GM12878 (cell line): ENCODE data around the gene ARSJ. TPM values are rescaled to one million over a fixed set of nuclear protein-coding genes. Genes with fewer than 3 reads are reported as not detected.

Source experiments
- ATAC-seq: fragments of 200-7000 bp; cut with Tn5 transposase; 3 replicates; pipeline ENCODE4 v1.9.1; 2020; ENCODE audit warnings: mild to moderate bottlenecking, moderate library complexity
- BruUV-seq: library from RNA; stranded (reverse); fragments of 400-500 nt; replicated peaks from 2 replicates; lab custom pipeline; 2021; lab: Mats Ljungman, UMichigan
- CTCF ChIA-PET: fragments of 300-600 bp; sonication (Branson Sonifier 250); formaldehyde crosslinking; extraction: SDS; loops from one replicate; lab custom pipeline; 2021; ENCODE audit warnings: inconsistent platforms; lab: Yijun Ruan, JAX
- POLR2A ChIA-PET: fragments of 350-600 bp; formaldehyde crosslinking; extraction: SDS; loops from one replicate; lab custom pipeline; 2021; ENCODE audit warnings: inconsistent platforms; lab: Charles Lee
- RAD21 ChIA-PET: fragments of 300-600 bp; sonication (Branson Sonifier 250); formaldehyde crosslinking; loops from one replicate; lab custom pipeline; 2023; ENCODE audit warnings: antibody characterized with exemption; ENCODE audit not compliant: unreplicated experiment; lab: Charles Lee
- SMC1A ChIA-PET: fragments of 300-600 bp; sonication (Branson Sonifier 250); formaldehyde crosslinking; loops from one replicate; lab custom pipeline; 2023; ENCODE audit not compliant: unreplicated experiment, uncharacterized antibody; lab: Charles Lee
- DNase-seq: peaks from one replicate; pipeline ENCODE4 v3.0.0-alpha.2; 2011; ENCODE audit warnings: low read depth, low spot score
- FAIRE-seq: peaks from 3 replicates; lab custom pipeline; 2011; peaks lifted over from hg19 to GRCh38; lab: Jason Lieb, UNC
- H2AFZ ChIP-seq: 2 replicates; pipeline ENCODE4 v1.6.0; 2011; ENCODE audit warnings: low read depth, low read length, control low read depth; ENCODE audit not compliant: control insufficient read depth
- H3K27ac ChIP-seq: 2 replicates; pipeline ENCODE4 v1.5.1; 2011; ENCODE audit warnings: control low read depth; ENCODE audit not compliant: control insufficient read depth, insufficient read depth
- H3K27me3 ChIP-seq, 2 experiments: replicated peaks in 1 of 2; 2 replicates each; pipeline versions ENCODE4 v1.6.0 to v1.6.1; 2011; ENCODE audit warnings: low read length in 1 of 2; ENCODE audit not compliant: control insufficient read depth in 2 of 2, insufficient read depth in 2 of 2
- H3K36me3 ChIP-seq, 2 experiments: 2 replicates each; pipeline ENCODE4 v1.5.1; 2011; ENCODE audit warnings: low read length in 1 of 2; ENCODE audit not compliant: control insufficient read depth in 2 of 2, insufficient read depth in 2 of 2
- H3K4me1 ChIP-seq: 2 replicates; pipeline ENCODE4 v1.6.1; 2011; ENCODE audit warnings: mild to moderate bottlenecking, low read length, moderate library complexity, mixed read lengths; ENCODE audit not compliant: control insufficient read depth, insufficient read depth
- H3K4me2 ChIP-seq: 2 replicates; pipeline ENCODE4 v1.6.0; 2011; ENCODE audit warnings: control low read depth; ENCODE audit not compliant: control insufficient read depth, insufficient read depth
- H3K4me3 ChIP-seq: fragments of 200-600 bp; sonication (generic); 2 replicates; pipeline ENCODE4 v1.5.1; 2016
- H3K79me2 ChIP-seq: 2 replicates; pipeline ENCODE4 v1.6.0; 2011; ENCODE audit warnings: low read length; ENCODE audit not compliant: control insufficient read depth, insufficient read depth
- H3K9ac ChIP-seq: 2 replicates; pipeline ENCODE4 v1.8.0; 2011; ENCODE audit warnings: low read length, control low read depth, mixed read lengths; ENCODE audit not compliant: control insufficient read depth, insufficient read depth
- H3K9me3 ChIP-seq: replicated peaks from 3 replicates; pipeline ENCODE4 v1.5.1; 2011; ENCODE audit warnings: mild to moderate bottlenecking, low read length; ENCODE audit not compliant: control insufficient read depth, insufficient read depth
- H4K20me1 ChIP-seq: 2 replicates; pipeline ENCODE4 v1.6.0; 2011; ENCODE audit not compliant: control insufficient read depth, insufficient read depth
- ATF7 ChIP-seq: fragments of 450-650 bp; IDR thresholded peaks from 2 replicates; pipeline ENCODE4 v1.6.1; 2016; ENCODE audit warnings: low read depth, mild to moderate bottlenecking
- BHLHE40 ChIP-seq, 2 experiments: fragments of 450-650 bp in 1 of 2; IDR thresholded peaks; 2 replicates each; pipeline ENCODE4 v1.6.1; 2011 to 2017; ENCODE audit warnings: low read depth in 2 of 2, borderline replicate concordance in 1 of 2, improper control_type of control experiment in 1 of 2, low read length in 1 of 2, mild to moderate bottlenecking in 1 of 2
- KLF5 ChIP-seq: fragments of 450-650 bp; IDR thresholded peaks from 2 replicates; pipeline ENCODE4 v1.6.1; 2014; ENCODE audit warnings: mild to moderate bottlenecking; ENCODE audit not compliant: partially characterized antibody
- MAX ChIP-seq: IDR thresholded peaks from 2 replicates; pipeline ENCODE4 v1.6.1; 2012; ENCODE audit warnings: low read depth, low read length, improper control_type of control experiment
- NFIC ChIP-seq: IDR thresholded peaks from 2 replicates; pipeline ENCODE4 v1.6.1; 2012; ENCODE audit warnings: low read depth, mild to moderate bottlenecking, inconsistent platforms, low read length, moderate library complexity
- ZBTB33 ChIP-seq: fragments of 450-650 bp; IDR thresholded peaks from 2 replicates; pipeline ENCODE4 v1.6.1; 2017; ENCODE audit warnings: mild to moderate bottlenecking
- WGBS: methylation state at CpG from one replicate; pipeline ENCODE4 v1.1.6; 2016; ENCODE audit warnings: low lambda C conversion rate; ENCODE audit not compliant: insufficient replicate concordance, insufficient coverage; ENCODE audit errors: missing lambda C conversion rate; 5-methylcytosine and 5-hydroxymethylcytosine counted together
- in situ Hi-C: fragments of 300-500 bp; cut with MboI; formaldehyde crosslinking; loops from 9 replicates; pipeline ENCODE4 v1.14.3; 2018; ENCODE audit warnings: mixed read lengths
- intact Hi-C: fragments of 100-400 bp; cut with micrococcal nuclease; formaldehyde crosslinking; loops from one replicate; pipeline ENCODE4 v1.14.2; 2022; ENCODE audit not compliant: unreplicated experiment
- polyA plus RNA-seq, 11 experiments: library from polyadenylated mRNA; depleted of rRNA in 4 of 11; unstranded in 6 of 11; stranded (reverse) in 5 of 11; fragments of >200 nt; fragmentation: Nextera tagmentation in 4 of 11; fragmentation: Illumina TruSeq in 1 of 11; extraction: Ambion mirVana in 4 of 11; extraction: Trizol in 1 of 11; gene quantifications; 1 replicate in 1 of 11; 2 replicates in 10 of 11; pipeline versions ENCODE4 v1.2.1 to v1.2.3, GENCODE V29; 2011 to 2016; ENCODE audit warnings: inconsistent platforms in 2 of 11, missing spikeins in 2 of 11, low read depth in 1 of 11
- total RNA-seq, 4 experiments: library from RNA; depleted of rRNA in 3 of 4; stranded (reverse); fragments of >200 nt in 3 of 4; fragmentation: Illumina TruSeq in 1 of 4; extraction: Trizol in 1 of 4; gene quantifications; 2 replicates each; pipeline versions ENCODE4 v1.2.1 to v1.2.3, GENCODE V29; 2013 to 2021

The ARSJ gene
- total and polyA plus RNA-seq, 10 of the 15 experiments (the other 5 are each of a cell fraction or from before 2014, with no cell fraction given), result under 0.01 to 0.19 (median 0.04) TPM; not detected in 5

- no peak for TF ChIP-seq MAX
Measured at GRCh38 chr4:113976741-113977525, 2.5 kb downstream of the ARSJ start (continued).

DNA sequence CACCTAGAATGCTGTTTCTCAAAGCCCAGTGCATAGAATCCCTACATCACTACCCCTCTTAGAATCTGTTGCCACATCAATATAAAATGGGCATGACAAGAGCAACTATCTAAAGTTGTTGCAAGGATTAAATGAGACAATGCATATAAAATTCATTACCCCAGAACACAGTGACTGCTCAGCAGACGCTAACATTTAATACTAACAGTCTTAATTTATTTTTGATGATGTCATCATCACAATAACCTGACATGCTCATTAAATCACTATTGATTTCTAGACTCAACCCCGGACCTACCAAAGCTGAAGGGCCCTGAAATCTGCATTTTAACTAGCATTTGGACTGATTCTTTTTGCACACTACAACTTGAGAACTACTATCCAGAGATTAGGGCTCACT is 3.9 kb downstream of the ARSJ start:
- POLR2A ChIA-PET, result no interaction called here
- Histone ChIP-seq H2AFZ (no peak overlapping the region), H3K9ac (no peak overlapping the region), H3K27ac (no peak overlapping the region), H3K4me1 (no peaks in the 10 kb centered on the region), H3K4me3 (no peak overlapping the region), H3K36me3 (no peaks in the 10 kb centered on the region), H3K27me3 (peaks cover 0 to 5% of the 10 kb centered on the region in 2 experiments; a peak in 2 of 4 replicates), H3K79me2 (no peaks in the 10 kb centered on the region), H3K4me2 (no peak overlapping the region), H4K20me1 (no peaks in the 10 kb centered on the region), H3K9me3 (no peaks in the 10 kb centered on the region)
- SMC1A ChIA-PET, result interaction anchor here (2.1 kb wide), 1 partner anchor 8 kb away, joined by 6 read pairs; no protein-coding TSS in a partner anchor
- WGBS, result 26% methylated on average over 2 of the region's 2 CpGs
- in situ Hi-C loops, result no loop called here
- DNase-seq (no peak), ATAC-seq (no peak), FAIRE-seq (no peak)
- CTCF ChIA-PET, result no interaction called here
- TF ChIP-seq KLF5, result no peak
- no peak for TF ChIP-seq BHLHE40 (IDR thresholded peaks at IDR 0.05; ENCODE audit: borderline replicate concordance in 1 of 2, low read depth in 2 of 2, low read length in 1 of 2)
- TF ChIP-seq NFIC, result no peak
- TF ChIP-seq ZBTB33, result no peak
- TF ChIP-seq ATF7, result peak; percentile 51; the same call in 1 of the 2 replicates
- RAD21 ChIA-PET, result no interaction called here
- BruUV-seq, result no TSS peak
- intact Hi-C loops, result no loop called here
